GM12878 (cell line): ENCODE measurements around the gene DYDC2. TPM values are rescaled to one million over a fixed set of nuclear protein-coding genes. Genes with fewer than 3 reads are reported as not detected.

Source experiments
- ATAC-seq: fragments of 200-7000 bp; cut with Tn5 transposase; 3 replicates; pipeline ENCODE4 v1.9.1; 2020; ENCODE audit warnings: mild to moderate bottlenecking, moderate library complexity
- BruUV-seq: library from RNA; stranded (reverse); fragments of 400-500 nt; replicated peaks from 2 replicates; lab custom pipeline; 2021; lab: Mats Ljungman, UMichigan
- CTCF ChIA-PET: fragments of 300-600 bp; sonication (Branson Sonifier 250); formaldehyde crosslinking; extraction: SDS; loops from one replicate; lab custom pipeline; 2021; ENCODE audit warnings: inconsistent platforms; lab: Yijun Ruan, JAX
- POLR2A ChIA-PET: fragments of 350-600 bp; formaldehyde crosslinking; extraction: SDS; loops from one replicate; lab custom pipeline; 2021; ENCODE audit warnings: inconsistent platforms; lab: Charles Lee
- RAD21 ChIA-PET: fragments of 300-600 bp; sonication (Branson Sonifier 250); formaldehyde crosslinking; loops from one replicate; lab custom pipeline; 2023; ENCODE audit warnings: antibody characterized with exemption; ENCODE audit not compliant: unreplicated experiment; lab: Charles Lee
- SMC1A ChIA-PET: fragments of 300-600 bp; sonication (Branson Sonifier 250); formaldehyde crosslinking; loops from one replicate; lab custom pipeline; 2023; ENCODE audit not compliant: unreplicated experiment, uncharacterized antibody; lab: Charles Lee
- DNase-seq: peaks from one replicate; pipeline ENCODE4 v3.0.0-alpha.2; 2011; ENCODE audit warnings: low read depth, low spot score
- FAIRE-seq: peaks from 3 replicates; lab custom pipeline; 2011; peaks lifted over from hg19 to GRCh38; lab: Jason Lieb, UNC
- H2AFZ ChIP-seq: 2 replicates; pipeline ENCODE4 v1.6.0; 2011; ENCODE audit warnings: low read depth, low read length, control low read depth; ENCODE audit not compliant: control insufficient read depth
- H3K27ac ChIP-seq: 2 replicates; pipeline ENCODE4 v1.5.1; 2011; ENCODE audit warnings: control low read depth; ENCODE audit not compliant: control insufficient read depth, insufficient read depth
- H3K27me3 ChIP-seq, 2 experiments: replicated peaks in 1 of 2; 2 replicates each; pipeline versions ENCODE4 v1.6.0 to v1.6.1; 2011; ENCODE audit warnings: low read length in 1 of 2; ENCODE audit not compliant: control insufficient read depth in 2 of 2, insufficient read depth in 2 of 2
- H3K36me3 ChIP-seq, 2 experiments: 2 replicates each; pipeline ENCODE4 v1.5.1; 2011; ENCODE audit warnings: low read length in 1 of 2; ENCODE audit not compliant: control insufficient read depth in 2 of 2, insufficient read depth in 2 of 2
- H3K4me1 ChIP-seq: 2 replicates; pipeline ENCODE4 v1.6.1; 2011; ENCODE audit warnings: mild to moderate bottlenecking, low read length, moderate library complexity, mixed read lengths; ENCODE audit not compliant: control insufficient read depth, insufficient read depth
- H3K4me2 ChIP-seq: 2 replicates; pipeline ENCODE4 v1.6.0; 2011; ENCODE audit warnings: control low read depth; ENCODE audit not compliant: control insufficient read depth, insufficient read depth
- H3K4me3 ChIP-seq: fragments of 200-600 bp; sonication (generic); 2 replicates; pipeline ENCODE4 v1.5.1; 2016
- H3K79me2 ChIP-seq: 2 replicates; pipeline ENCODE4 v1.6.0; 2011; ENCODE audit warnings: low read length; ENCODE audit not compliant: control insufficient read depth, insufficient read depth
- H3K9ac ChIP-seq: 2 replicates; pipeline ENCODE4 v1.8.0; 2011; ENCODE audit warnings: low read length, control low read depth, mixed read lengths; ENCODE audit not compliant: control insufficient read depth, insufficient read depth
- H3K9me3 ChIP-seq: replicated peaks from 3 replicates; pipeline ENCODE4 v1.5.1; 2011; ENCODE audit warnings: mild to moderate bottlenecking, low read length; ENCODE audit not compliant: control insufficient read depth, insufficient read depth
- H4K20me1 ChIP-seq: 2 replicates; pipeline ENCODE4 v1.6.0; 2011; ENCODE audit not compliant: control insufficient read depth, insufficient read depth
- CBX5 ChIP-seq: sonication (generic); IDR thresholded peaks from 2 replicates; pipeline ENCODE4 v1.6.1; 2016; ENCODE audit warnings: low read depth, moderate library complexity, mild to moderate bottlenecking, inconsistent platforms
- KLF5 ChIP-seq: fragments of 450-650 bp; IDR thresholded peaks from 2 replicates; pipeline ENCODE4 v1.6.1; 2014; ENCODE audit warnings: mild to moderate bottlenecking; ENCODE audit not compliant: partially characterized antibody
- MEF2A ChIP-seq: IDR thresholded peaks from 2 replicates; pipeline ENCODE4 v1.6.1; 2011; ENCODE audit warnings: low read depth, mild to moderate bottlenecking, low read length, moderate library complexity; ENCODE audit not compliant: insufficient read depth
- PML ChIP-seq: IDR thresholded peaks from 2 replicates; pipeline ENCODE4 v1.6.1; 2012; ENCODE audit warnings: low read length, inconsistent platforms
- POLR2A ChIP-seq: IDR thresholded peaks from 2 replicates; pipeline ENCODE4 v1.6.1; 2011; ENCODE audit warnings: low read depth, mild to moderate bottlenecking, low read length
- POLR2AphosphoS2 ChIP-seq: IDR thresholded peaks from 2 replicates; pipeline ENCODE4 v1.6.1; 2011; ENCODE audit warnings: low read depth, mild to moderate bottlenecking, low read length, improper control_type of control experiment, moderate library complexity
- POU2F2 ChIP-seq: IDR thresholded peaks from 3 replicates; pipeline ENCODE4 v1.6.1; 2011; ENCODE audit warnings: low read depth, mild to moderate bottlenecking, low read length, borderline replicate concordance
- STAT1 ChIP-seq: fragments of 450-650 bp; conservative IDR thresholded peaks from 2 replicates; pipeline ENCODE4 v1.6.1; 2014; ENCODE audit warnings: antibody characterized with exemption, mild to moderate bottlenecking
- ZNF274 ChIP-seq: IDR thresholded peaks from one replicate; pipeline ENCODE4 v1.8.0; 2011; ENCODE audit not compliant: insufficient read length, insufficient read depth
- WGBS: methylation state at CpG from one replicate; pipeline ENCODE4 v1.1.6; 2016; ENCODE audit warnings: low lambda C conversion rate; ENCODE audit not compliant: insufficient replicate concordance, insufficient coverage; ENCODE audit errors: missing lambda C conversion rate; 5-methylcytosine and 5-hydroxymethylcytosine counted together
- in situ Hi-C: fragments of 300-500 bp; cut with MboI; formaldehyde crosslinking; loops from 9 replicates; pipeline ENCODE4 v1.14.3; 2018; ENCODE audit warnings: mixed read lengths
- intact Hi-C: fragments of 100-400 bp; cut with micrococcal nuclease; formaldehyde crosslinking; loops from one replicate; pipeline ENCODE4 v1.14.2; 2022; ENCODE audit not compliant: unreplicated experiment
- polyA plus RNA-seq, 11 experiments: library from polyadenylated mRNA; depleted of rRNA in 4 of 11; unstranded in 6 of 11; stranded (reverse) in 5 of 11; fragments of >200 nt; fragmentation: Nextera tagmentation in 4 of 11; fragmentation: Illumina TruSeq in 1 of 11; extraction: Ambion mirVana in 4 of 11; extraction: Trizol in 1 of 11; gene quantifications; 1 replicate in 1 of 11; 2 replicates in 10 of 11; pipeline versions ENCODE4 v1.2.1 to v1.2.3, GENCODE V29; 2011 to 2016; ENCODE audit warnings: inconsistent platforms in 2 of 11, missing spikeins in 2 of 11, low read depth in 1 of 11
- total RNA-seq, 4 experiments: library from RNA; depleted of rRNA in 3 of 4; stranded (reverse); fragments of >200 nt in 3 of 4; fragmentation: Illumina TruSeq in 1 of 4; extraction: Trizol in 1 of 4; gene quantifications; 2 replicates each; pipeline versions ENCODE4 v1.2.1 to v1.2.3, GENCODE V29; 2013 to 2021
- TF ChIP-seq, protein P1 (sequence below): fragments of 450-650 bp; IDR thresholded peaks from 2 replicates; pipeline ENCODE4 v1.6.1; 2017; ENCODE audit warnings: mild to moderate bottlenecking, moderate library complexity
- TF ChIP-seq, protein P2 (sequence below): fragments of 450-650 bp; IDR thresholded peaks from 2 replicates; pipeline ENCODE4 v1.6.1; 2018; ENCODE audit warnings: borderline replicate concordance, mild to moderate bottlenecking; ENCODE audit not compliant: partially characterized antibody

Gene DYDC2
- total and polyA plus RNA-seq, 10 of the 15 experiments (the other 5 are each of a cell fraction or from before 2014, with no cell fraction given) = 0.18 TPM; not detected in 9

DNA sequence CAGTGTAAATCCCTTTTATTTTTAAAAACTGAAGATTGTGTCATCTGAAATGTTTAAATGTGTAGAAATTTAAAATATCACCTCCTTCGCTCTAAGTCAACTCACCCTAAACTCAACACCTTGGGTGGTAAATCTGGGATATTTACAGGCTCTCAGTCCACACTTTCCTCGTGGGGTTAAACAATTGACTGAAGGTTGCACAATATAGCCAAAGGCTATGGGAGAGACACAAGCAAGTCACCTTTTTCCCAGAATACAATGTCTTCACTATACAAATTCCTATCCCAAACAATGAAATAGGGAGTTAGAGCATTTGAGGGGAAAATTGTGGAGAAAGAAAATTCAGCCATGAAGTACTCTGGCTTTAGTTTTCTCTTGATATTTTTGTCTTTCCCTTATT, 34.4 kb upstream of the DYDC2 start:
- H3K4me3 ChIP-seq = no peak overlapping the region
- no peaks in the 10 kb centered on the region for H3K36me3 ChIP-seq
- H3K9me3 ChIP-seq = no peaks in the 10 kb centered on the region
- BruUV-seq = no TSS peak
- intact Hi-C loops = no loop called here
- WGBS = 0% methylated on average over 2 of the region's 2 CpGs
- DNase-seq = no peak
- FAIRE-seq = no peak
- H3K27me3 ChIP-seq = peaks cover 0 to 1% of the 10 kb centered on the region in 2 experiments; a peak in 2 of 4 replicates
- TF ChIP-seq, protein P1, sequence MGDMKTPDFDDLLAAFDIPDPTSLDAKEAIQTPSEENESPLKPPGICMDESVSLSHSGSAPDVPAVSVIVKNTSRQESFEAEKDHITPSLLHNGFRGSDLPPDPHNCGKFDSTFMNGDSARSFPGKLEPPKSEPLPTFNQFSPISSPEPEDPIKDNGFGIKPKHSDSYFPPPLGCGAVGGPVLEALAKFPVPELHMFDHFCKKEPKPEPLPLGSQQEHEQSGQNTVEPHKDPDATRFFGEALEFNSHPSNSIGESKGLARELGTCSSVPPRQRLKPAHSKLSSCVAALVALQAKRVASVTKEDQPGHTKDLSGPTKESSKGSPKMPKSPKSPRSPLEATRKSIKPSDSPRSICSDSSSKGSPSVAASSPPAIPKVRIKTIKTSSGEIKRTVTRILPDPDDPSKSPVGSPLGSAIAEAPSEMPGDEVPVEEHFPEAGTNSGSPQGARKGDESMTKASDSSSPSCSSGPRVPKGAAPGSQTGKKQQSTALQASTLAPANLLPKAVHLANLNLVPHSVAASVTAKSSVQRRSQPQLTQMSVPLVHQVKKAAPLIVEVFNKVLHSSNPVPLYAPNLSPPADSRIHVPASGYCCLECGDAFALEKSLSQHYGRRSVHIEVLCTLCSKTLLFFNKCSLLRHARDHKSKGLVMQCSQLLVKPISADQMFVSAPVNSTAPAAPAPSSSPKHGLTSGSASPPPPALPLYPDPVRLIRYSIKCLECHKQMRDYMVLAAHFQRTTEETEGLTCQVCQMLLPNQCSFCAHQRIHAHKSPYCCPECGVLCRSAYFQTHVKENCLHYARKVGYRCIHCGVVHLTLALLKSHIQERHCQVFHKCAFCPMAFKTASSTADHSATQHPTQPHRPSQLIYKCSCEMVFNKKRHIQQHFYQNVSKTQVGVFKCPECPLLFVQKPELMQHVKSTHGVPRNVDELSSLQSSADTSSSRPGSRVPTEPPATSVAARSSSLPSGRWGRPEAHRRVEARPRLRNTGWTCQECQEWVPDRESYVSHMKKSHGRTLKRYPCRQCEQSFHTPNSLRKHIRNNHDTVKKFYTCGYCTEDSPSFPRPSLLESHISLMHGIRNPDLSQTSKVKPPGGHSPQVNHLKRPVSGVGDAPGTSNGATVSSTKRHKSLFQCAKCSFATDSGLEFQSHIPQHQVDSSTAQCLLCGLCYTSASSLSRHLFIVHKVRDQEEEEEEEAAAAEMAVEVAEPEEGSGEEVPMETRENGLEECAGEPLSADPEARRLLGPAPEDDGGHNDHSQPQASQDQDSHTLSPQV = no peak
- TF ChIP-seq ZNF274 = no peak
- TF ChIP-seq STAT1 = no peak
- TF ChIP-seq CBX5 = no peak
- TF ChIP-seq PML = no peak
- TF ChIP-seq MEF2A = no peak
- TF ChIP-seq KLF5 = no peak
- TF ChIP-seq, protein P2, sequence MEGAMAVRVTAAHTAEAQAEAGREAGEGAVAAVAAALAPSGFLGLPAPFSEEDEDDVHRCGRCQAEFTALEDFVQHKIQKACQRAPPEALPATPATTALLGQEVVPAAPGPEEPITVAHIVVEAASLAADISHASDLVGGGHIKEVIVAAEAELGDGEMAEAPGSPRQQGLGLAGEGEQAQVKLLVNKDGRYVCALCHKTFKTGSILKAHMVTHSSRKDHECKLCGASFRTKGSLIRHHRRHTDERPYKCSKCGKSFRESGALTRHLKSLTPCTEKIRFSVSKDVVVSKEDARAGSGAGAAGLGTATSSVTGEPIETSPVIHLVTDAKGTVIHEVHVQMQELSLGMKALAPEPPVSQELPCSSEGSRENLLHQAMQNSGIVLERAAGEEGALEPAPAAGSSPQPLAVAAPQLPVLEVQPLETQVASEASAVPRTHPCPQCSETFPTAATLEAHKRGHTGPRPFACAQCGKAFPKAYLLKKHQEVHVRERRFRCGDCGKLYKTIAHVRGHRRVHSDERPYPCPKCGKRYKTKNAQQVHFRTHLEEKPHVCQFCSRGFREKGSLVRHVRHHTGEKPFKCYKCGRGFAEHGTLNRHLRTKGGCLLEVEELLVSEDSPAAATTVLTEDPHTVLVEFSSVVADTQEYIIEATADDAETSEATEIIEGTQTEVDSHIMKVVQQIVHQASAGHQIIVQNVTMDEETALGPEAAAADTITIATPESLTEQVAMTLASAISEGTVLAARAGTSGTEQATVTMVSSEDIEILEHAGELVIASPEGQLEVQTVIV = no peak
- no peak for TF ChIP-seq POU2F2
- no peak for TF ChIP-seq POLR2AphosphoS2
- no peak for TF ChIP-seq POLR2A
- TF ChIP-seq, all 136 proteins: peak for 0
- Histone ChIP-seq H3K79me2 (no peaks in the 10 kb centered on the region), H3K4me1 (no peaks in the 10 kb centered on the region), H3K4me2 (no peak overlapping the region), H3K9ac (no peak overlapping the region), H3K27ac (no peak overlapping the region), H2AFZ (no peak overlapping the region), H4K20me1 (no peaks in the 10 kb centered on the region)
- ChIA-PET SMC1A (no interaction called here), CTCF (no interaction called here), RAD21 (no interaction called here), POLR2A (interaction anchor here (0.6 kb wide), 1 partner anchor 19 kb away, joined by 5 read pairs; no protein-coding TSS in a partner anchor)
- ATAC-seq = no peak
- in situ Hi-C loops = no loop called here
